PC-3 (cell line): ENCODE data around the gene FRMPD4. TPM values are rescaled to one million over a fixed set of nuclear protein-coding genes. Genes with fewer than 3 reads are reported as not detected.

Experiments
- ATAC-seq: fragments of 200-7000 bp; cut with Tn5 transposase; 2 replicates; pipeline ENCODE4 v1.9.1; 2020; ENCODE audit warnings: mild to moderate bottlenecking, moderate library complexity
- BruUV-seq: library from RNA; stranded (reverse); fragments of 400-500 nt; replicated peaks from 2 replicates; lab custom pipeline; 2021; lab: Mats Ljungman, UMichigan
- CTCF ChIA-PET: fragments of 300-600 bp; sonication (Branson Sonifier 250); formaldehyde crosslinking; loops from one replicate; lab custom pipeline; 2022; ENCODE audit warnings: antibody characterized with exemption; lab: Charles Lee
- POLR2A ChIA-PET: fragments of 300-600 bp; sonication (Branson Sonifier 250); formaldehyde crosslinking; loops from one replicate; lab custom pipeline; 2022; ENCODE audit warnings: antibody characterized with exemption; ENCODE audit not compliant: unreplicated experiment; lab: Charles Lee
- DNase-seq: peaks from one replicate; pipeline ENCODE4 v3.0.0-alpha.2; 2015
- H2AFZ ChIP-seq: fragments of 300-600 bp; sonication (generic); 2 replicates; pipeline ENCODE4 v1.6.0; 2016; ENCODE audit warnings: antibody characterized with exemption, low read length
- H3F3A ChIP-seq: fragments of 300-600 bp; sonication (generic); one replicate; pipeline ENCODE4 v1.6.0; 2017; ENCODE audit warnings: antibody characterized with exemption, low read length, control low read depth, mild to moderate bottlenecking; ENCODE audit not compliant: unreplicated experiment
- H3K27ac ChIP-seq: fragments of 300-600 bp; sonication (generic); 2 replicates; pipeline ENCODE4 v1.5.1; 2016; ENCODE audit warnings: mild to moderate bottlenecking, low read length
- H3K27me3 ChIP-seq: fragments of 300-600 bp; sonication (generic); 2 replicates; pipeline ENCODE4 v1.6.1; 2016; ENCODE audit warnings: low read length, mixed read lengths
- H3K36me3 ChIP-seq: fragments of 300-600 bp; sonication (generic); 2 replicates; pipeline ENCODE4 v1.6.1; 2016; ENCODE audit warnings: low read depth, mixed run types, low read length, mixed read lengths
- H3K4me1 ChIP-seq: fragments of 300-600 bp; sonication (generic); 2 replicates; pipeline ENCODE4 v1.5.1; 2016; ENCODE audit warnings: low read length; ENCODE audit not compliant: insufficient read depth
- H3K4me2 ChIP-seq: fragments of 300-600 bp; sonication (generic); 2 replicates; pipeline ENCODE4 v1.6.0; 2016; ENCODE audit warnings: low read length
- H3K4me3 ChIP-seq: fragments of 300-600 bp; sonication (generic); 2 replicates; pipeline ENCODE4 v1.5.1; 2016; ENCODE audit warnings: mild to moderate bottlenecking, low read length, mixed read lengths
- H3K79me2 ChIP-seq: fragments of 300-600 bp; sonication (generic); 2 replicates; pipeline ENCODE4 v1.6.1; 2017; ENCODE audit warnings: low read length, mixed read lengths
- H3K9ac ChIP-seq: fragments of 300-600 bp; sonication (generic); 2 replicates; pipeline ENCODE4 v1.6.0; 2016; ENCODE audit warnings: mild to moderate bottlenecking, low read length
- H3K9me2 ChIP-seq: fragments of 300-600 bp; sonication (generic); replicated peaks from 2 replicates; pipeline ENCODE4 v1.6.1; 2016; ENCODE audit warnings: mixed run types, low read length, mixed read lengths
- H3K9me3 ChIP-seq: fragments of 300-600 bp; sonication (generic); 2 replicates; pipeline ENCODE4 v1.6.1; 2016; ENCODE audit warnings: low read length, mixed read lengths
- H4K20me1 ChIP-seq: fragments of 300-600 bp; sonication (generic); 2 replicates; pipeline ENCODE4 v1.6.1; 2016; ENCODE audit warnings: low read length, mixed read lengths
- CTCF ChIP-seq: fragments of 300-600 bp; sonication (generic); conservative IDR thresholded peaks from 2 replicates; pipeline ENCODE4 v1.5.1; 2017; ENCODE audit warnings: antibody characterized with exemption, low read depth, mild to moderate bottlenecking, low read length
- EZH2 ChIP-seq: fragments of 300-600 bp; sonication (generic); IDR thresholded peaks from one replicate; pipeline ENCODE4 v1.6.1; 2017; ENCODE audit warnings: antibody characterized with exemption, mild to moderate bottlenecking, low read length; ENCODE audit not compliant: unreplicated experiment
- EZH2phosphoT487 ChIP-seq: fragments of 300-600 bp; sonication (generic); IDR thresholded peaks from 2 replicates; pipeline ENCODE4 v1.6.1; 2018; ENCODE audit warnings: mild to moderate bottlenecking, antibody characterized with exemption, low read length, borderline replicate concordance
- intact Hi-C: fragments of 100-400 bp; cut with micrococcal nuclease; formaldehyde crosslinking; loops from 2 replicates; pipeline ENCODE4 v1.9.0; 2023
- total RNA-seq: library from RNA; depleted of rRNA; stranded (reverse); fragments of >200 nt; gene quantifications from 2 replicates; pipeline ENCODE4 v1.2.3, GENCODE V29; 2014

Gene FRMPD4
- total RNA-seq, 1 experiment from 2014 or later: 0.15 TPM

- peak; percentile 66 for ATAC-seq
- Histone ChIP-seq H3K27me3 (no peaks in the 10 kb centered on the region), H4K20me1 (no peaks in the 10 kb centered on the region), H3K4me3 (no peak overlapping the region), H3K9me3 (peaks cover 9% of the 10 kb centered on the region; the same call in 1 of the 2 replicates), H3K4me2 (no peak overlapping the region), H3F3A (no peaks in the 10 kb centered on the region), H3K79me2 (no peaks in the 10 kb centered on the region), H2AFZ (no peak overlapping the region), H3K36me3 (peaks cover 8% of the 10 kb centered on the region; the same call in 1 of the 2 replicates), H3K9ac (no peak overlapping the region), H3K4me1 (peaks cover 29% of the 10 kb centered on the region), H3K9me2 (no peaks in the 10 kb centered on the region), H3K27ac (peak overlapping the region; percentile 77)
- ChIA-PET POLR2A (no interaction called here), CTCF (no interaction called here)
- peak; percentile 86 for DNase-seq
- no TSS peak for BruUV-seq
- TF ChIP-seq EZH2 (no peak), EZH2phosphoT487 (no peak), CTCF (no peak)
- intact Hi-C loops: no loop called here
Measured at GRCh38 chrX:12223650-12224049, 85.4 kb downstream of the FRMPD4 start.

- peaks cover 29% of the 10 kb centered on the region for H3K4me1 ChIP-seq
- no peaks in the 10 kb centered on the region for H3K79me2 ChIP-seq
- no peak overlapping the region for H3K4me3 ChIP-seq
- peaks cover 8% of the 10 kb centered on the region; the same call in 1 of the 2 replicates for H3K36me3 ChIP-seq
- TF ChIP-seq CTCF (no peak), EZH2 (no peak), EZH2phosphoT487 (no peak)
- no peaks in the 10 kb centered on the region for H3F3A ChIP-seq
- DNase-seq (peak; percentile 66), ATAC-seq (peak; percentile 78)
- no peaks in the 10 kb centered on the region for H3K27me3 ChIP-seq
- CTCF ChIA-PET: no interaction called here
- peaks cover 9% of the 10 kb centered on the region; the same call in 1 of the 2 replicates for H3K9me3 ChIP-seq
- intact Hi-C loops: loop anchor here (1.0 kb wide), 1 partner anchor 14 kb away; no protein-coding TSS in a partner anchor
- H3K4me2 ChIP-seq: peak overlapping the region; percentile 65
- no peak overlapping the region for H2AFZ ChIP-seq
- no peaks in the 10 kb centered on the region for H4K20me1 ChIP-seq
- H3K9ac ChIP-seq: peak overlapping the region; percentile 23; the same call in 1 of the 2 replicates
- peak overlapping the region; percentile 86 for H3K27ac ChIP-seq
- POLR2A ChIA-PET: no interaction called here
- BruUV-seq: no TSS peak
- no peaks in the 10 kb centered on the region for H3K9me2 ChIP-seq
Measured at GRCh38 chrX:12225107-12225506, 86.8 kb downstream of the FRMPD4 start.

GRCh38 chrX:12227412-12228041 lies 89.3 kb downstream of the FRMPD4 start:
- intact Hi-C loops: no loop called here
- no peak overlapping the region for H3K4me3 ChIP-seq
- peaks cover 29% of the 10 kb centered on the region for H3K4me1 ChIP-seq
- H3K9me2 ChIP-seq: no peaks in the 10 kb centered on the region
- peaks cover 9% of the 10 kb centered on the region; the same call in 1 of the 2 replicates for H3K9me3 ChIP-seq
- H3K36me3 ChIP-seq: peaks cover 8% of the 10 kb centered on the region; the same call in 1 of the 2 replicates
- no peaks in the 10 kb centered on the region for H4K20me1 ChIP-seq
- TF ChIP-seq CTCF (no peak), EZH2 (no peak), EZH2phosphoT487 (no peak)
- POLR2A ChIA-PET: no interaction called here
- H3K27ac ChIP-seq: no peak overlapping the region
- no peak overlapping the region for H3K4me2 ChIP-seq
- no peaks in the 10 kb centered on the region for H3K79me2 ChIP-seq
- H3K9ac ChIP-seq: no peak overlapping the region
- CTCF ChIA-PET: no interaction called here
- no peaks in the 10 kb centered on the region for H3F3A ChIP-seq
- no peak for ATAC-seq
- no peak overlapping the region for H2AFZ ChIP-seq
- no TSS peak for BruUV-seq
- DNase-seq: no peak
- H3K27me3 ChIP-seq: no peaks in the 10 kb centered on the region
